HG03196 (cell line): ENCODE measurements around the gene SPATS2L.
A peak's percentile ranks its signal among the peaks of the same experiment; 100 is the strongest.

Experiments used
- ATAC-seq: cut with Tn5 transposase; IDR thresholded peaks from one replicate; pipeline ENCODE4 v1.9.1; 2021; ENCODE audit not compliant: unreplicated experiment

SPATS2L gene

GRCh38 chr2:200459101-200459500 lies 152.6 kb downstream of the SPATS2L start:
- ATAC-seq, result no peak

- no peak for ATAC-seq
These were observed 155.6 kb downstream of the SPATS2L start for GRCh38 chr2:200461846-200462710.

GRCh38 chr2:200463452-200463851 lies 157.0 kb downstream of the SPATS2L start:
- no peak for ATAC-seq

- ATAC-seq, result no peak
These were observed 160.2 kb downstream of the SPATS2L start for GRCh38 chr2:200466425-200467418.

- no peak for ATAC-seq
These were observed 161.6 kb downstream of the SPATS2L start for GRCh38 chr2:200467806-200468681.

- no peak for ATAC-seq
These were observed 163.3 kb downstream of the SPATS2L start for GRCh38 chr2:200469708-200470211.

- no peak for ATAC-seq
These were observed 163.7 kb downstream of the SPATS2L start for GRCh38 chr2:200470230-200470629.

GRCh38 chr2:200471324-200471848 lies 164.9 kb downstream of the SPATS2L start:
- ATAC-seq, result peak; percentile 81

- ATAC-seq, result peak; percentile 8
These were observed 165.6 kb downstream of the SPATS2L start for GRCh38 chr2:200471928-200472645.

GRCh38 chr2:200472853-200473464 lies 166.5 kb downstream of the SPATS2L start:
- no peak for ATAC-seq

- no peak for ATAC-seq
These were observed 169.3 kb downstream of the SPATS2L start for GRCh38 chr2:200475795-200476194.

- no peak for ATAC-seq
These were observed 170.3 kb downstream of the SPATS2L start for GRCh38 chr2:200476836-200477235.

GRCh38 chr2:200477667-200478131 lies 171.2 kb downstream of the SPATS2L start:
- ATAC-seq, result no peak

GRCh38 chr2:200479692-200480265 lies 173.3 kb downstream of the SPATS2L start:
- ATAC-seq, result no peak

GRCh38 chr2:200482194-200482593 lies 175.7 kb downstream of the SPATS2L start:
- ATAC-seq, result peak; percentile 70

- ATAC-seq, result peak; percentile 56
These were observed 177.3 kb downstream of the SPATS2L start for GRCh38 chr2:200483729-200484198.

GRCh38 chr2:200484934-200485333 lies 178.4 kb downstream of the SPATS2L start:
- no peak for ATAC-seq

- ATAC-seq, result no peak
These were observed 180.0 kb downstream of the SPATS2L start for GRCh38 chr2:200486529-200486928.
